ENCODE data around the gene CANT1. TPM values are rescaled to one million over a fixed set of nuclear protein-coding genes. Genes with fewer than 3 reads are reported as not detected.
A peak's percentile ranks its signal among the peaks of the same experiment; 100 is the strongest.

Gene CANT1
- total RNA-seq, 4 donors from 2014 or later, result 18.1 to 39.4 (median 28.4) TPM

DNA sequence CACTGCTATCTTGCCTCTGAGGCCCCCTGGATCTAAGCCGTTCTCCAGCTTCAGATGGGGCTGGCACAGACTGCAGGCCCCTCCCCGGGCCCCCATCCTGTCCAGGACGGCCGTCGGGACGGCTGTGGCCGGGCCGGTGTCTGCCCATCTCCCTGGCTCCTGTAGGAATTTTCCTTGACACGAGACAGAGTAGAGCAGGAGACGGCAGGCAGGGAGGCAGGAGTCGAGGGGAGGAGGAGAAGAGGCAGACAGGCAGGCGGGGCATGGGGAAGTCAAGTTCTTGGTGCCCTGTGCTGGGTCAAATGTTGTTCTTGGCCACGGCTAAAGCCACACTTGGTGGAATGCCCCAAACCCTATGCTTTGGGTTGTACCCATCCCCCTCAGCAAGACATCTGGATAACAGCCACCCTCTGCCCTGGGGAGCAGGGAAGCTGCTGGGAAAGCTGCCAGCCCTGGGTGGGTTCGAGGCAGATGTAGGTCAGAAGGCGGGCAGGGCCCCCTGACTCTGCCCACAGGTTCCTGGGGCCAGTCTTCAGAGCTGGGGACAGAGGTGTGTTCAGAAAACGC, 18.4 kb upstream of the CANT1 start:
- DNase-seq (ENCODE audit: low spot score in 2 of 2), result peak in 1 of 2 donors; percentile 86
- intact Hi-C loops (cut with DNase I; ENCODE audit: low total_unique reads), result no loop called here
- 22 to 24% methylated on average over 13 to 16 of the region's 16 CpGs for WGBS, 2 donors
- TF ChIP-seq, protein P1, sequence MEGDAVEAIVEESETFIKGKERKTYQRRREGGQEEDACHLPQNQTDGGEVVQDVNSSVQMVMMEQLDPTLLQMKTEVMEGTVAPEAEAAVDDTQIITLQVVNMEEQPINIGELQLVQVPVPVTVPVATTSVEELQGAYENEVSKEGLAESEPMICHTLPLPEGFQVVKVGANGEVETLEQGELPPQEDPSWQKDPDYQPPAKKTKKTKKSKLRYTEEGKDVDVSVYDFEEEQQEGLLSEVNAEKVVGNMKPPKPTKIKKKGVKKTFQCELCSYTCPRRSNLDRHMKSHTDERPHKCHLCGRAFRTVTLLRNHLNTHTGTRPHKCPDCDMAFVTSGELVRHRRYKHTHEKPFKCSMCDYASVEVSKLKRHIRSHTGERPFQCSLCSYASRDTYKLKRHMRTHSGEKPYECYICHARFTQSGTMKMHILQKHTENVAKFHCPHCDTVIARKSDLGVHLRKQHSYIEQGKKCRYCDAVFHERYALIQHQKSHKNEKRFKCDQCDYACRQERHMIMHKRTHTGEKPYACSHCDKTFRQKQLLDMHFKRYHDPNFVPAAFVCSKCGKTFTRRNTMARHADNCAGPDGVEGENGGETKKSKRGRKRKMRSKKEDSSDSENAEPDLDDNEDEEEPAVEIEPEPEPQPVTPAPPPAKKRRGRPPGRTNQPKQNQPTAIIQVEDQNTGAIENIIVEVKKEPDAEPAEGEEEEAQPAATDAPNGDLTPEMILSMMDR (IDR thresholded peaks at IDR 0.05), result no peak
- no peak for TF ChIP-seq POLR2A (IDR thresholded peaks at IDR 0.05)
- H3K4me3 ChIP-seq (ENCODE audit: low read depth, poor library complexity, severe bottlenecking), result no peak overlapping the region

DNA sequence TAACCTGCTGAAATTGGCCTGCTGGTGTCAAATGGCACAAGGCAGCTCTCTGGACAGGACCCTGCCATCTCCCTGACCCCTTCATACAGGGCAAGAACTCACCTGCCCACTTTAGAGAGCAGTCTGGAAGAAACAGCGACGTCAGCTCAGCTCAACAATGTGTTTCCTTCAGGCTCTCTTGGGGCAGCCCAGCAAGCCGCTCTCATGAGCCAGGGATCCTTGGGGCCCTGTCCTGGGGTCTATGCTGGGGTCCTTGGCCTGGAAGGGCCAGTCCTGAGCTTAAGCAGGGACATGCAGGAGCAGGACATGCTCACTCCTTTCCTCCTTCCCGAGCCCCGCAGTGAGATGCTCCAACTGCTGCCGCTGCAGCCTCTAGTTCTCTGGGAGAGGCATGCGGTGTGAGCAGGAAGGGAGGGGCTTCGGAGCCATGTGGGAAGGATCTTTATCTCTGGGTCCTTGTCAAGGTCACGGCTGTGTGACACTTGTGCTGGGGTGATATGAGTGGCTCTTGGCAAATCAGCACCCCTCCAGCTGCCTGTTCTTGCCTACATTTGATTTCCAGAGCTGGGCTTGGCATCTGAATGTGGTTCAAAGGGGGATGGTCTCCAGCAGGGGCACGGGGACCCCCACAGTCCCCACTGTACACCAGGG, 17.8 kb upstream of the CANT1 start:
- intact Hi-C loops (cut with DNase I; ENCODE audit: low total_unique reads), result no loop called here
- TF ChIP-seq, protein P1 (IDR thresholded peaks at IDR 0.05), result no peak
- TF ChIP-seq POLR2A (IDR thresholded peaks at IDR 0.05), result no peak

DNA sequence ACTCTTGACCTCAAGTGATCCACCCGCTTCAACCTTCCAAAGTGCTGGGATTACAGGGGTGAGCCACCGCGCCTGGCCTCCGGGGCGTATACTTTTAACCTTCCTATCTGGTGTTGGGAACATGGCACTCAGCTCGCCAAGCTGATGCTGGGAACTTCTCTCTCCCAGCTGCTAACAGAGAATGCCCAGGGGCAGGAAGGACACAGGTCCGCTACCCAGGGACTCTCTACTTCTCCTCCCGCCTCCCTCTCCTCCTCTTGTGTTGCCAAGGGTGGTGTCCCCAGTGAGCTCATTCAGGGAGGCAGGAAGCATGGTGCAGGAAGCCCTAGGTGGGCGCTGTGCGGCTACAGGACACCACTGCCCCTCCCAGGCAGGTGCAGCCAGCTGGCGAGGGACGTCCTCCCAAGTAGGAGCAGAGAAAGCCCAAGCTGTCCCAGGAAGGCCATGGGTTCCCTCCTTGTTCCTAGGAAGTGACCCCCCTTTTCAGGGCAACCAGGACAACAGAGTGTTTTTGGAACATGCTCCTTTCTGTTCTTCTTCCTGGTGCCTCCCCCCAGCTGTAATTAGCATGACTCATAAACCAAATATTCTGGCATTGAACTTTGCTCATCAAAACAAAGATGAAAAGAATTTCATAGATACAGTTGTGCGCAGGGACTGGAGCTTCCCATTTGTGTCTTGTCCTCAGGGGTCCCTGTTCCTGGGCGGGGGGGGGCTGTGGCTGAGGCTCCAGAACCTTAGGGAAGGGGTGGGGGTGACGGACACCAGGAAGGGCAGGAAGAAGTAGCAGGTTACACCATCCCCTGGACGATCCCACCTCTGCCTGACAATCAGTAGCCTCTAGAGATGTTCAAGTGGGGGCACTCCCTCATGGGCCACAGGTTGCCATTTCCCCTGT, 17.1 kb upstream of the CANT1 start:
- peak in 1 of 2 donors; percentile 90 for DNase-seq (ENCODE audit: low spot score in 2 of 2)
- WGBS, 2 donors, result 27 to 28% methylated on average over 16 of the region's 16 CpGs
- no peak for TF ChIP-seq POLR2A (IDR thresholded peaks at IDR 0.05)
- TF ChIP-seq, protein P1 (IDR thresholded peaks at IDR 0.05), result no peak
- intact Hi-C loops (cut with DNase I; ENCODE audit: low total_unique reads), result no loop called here
- H3K4me3 ChIP-seq (ENCODE audit: low read depth, poor library complexity, severe bottlenecking), result no peak overlapping the region

More for the DNA sequence above, 17.8 kb upstream of the CANT1 start:
- no peak overlapping the region for H3K4me3 ChIP-seq (ENCODE audit: low read depth, poor library complexity, severe bottlenecking)
- 0 to 19% methylated on average over 5 to 10 of the region's 10 CpGs for WGBS, 2 donors
- DNase-seq (ENCODE audit: low spot score in 2 of 2), result peak in 1 of 2 donors; percentile 88

DNA sequence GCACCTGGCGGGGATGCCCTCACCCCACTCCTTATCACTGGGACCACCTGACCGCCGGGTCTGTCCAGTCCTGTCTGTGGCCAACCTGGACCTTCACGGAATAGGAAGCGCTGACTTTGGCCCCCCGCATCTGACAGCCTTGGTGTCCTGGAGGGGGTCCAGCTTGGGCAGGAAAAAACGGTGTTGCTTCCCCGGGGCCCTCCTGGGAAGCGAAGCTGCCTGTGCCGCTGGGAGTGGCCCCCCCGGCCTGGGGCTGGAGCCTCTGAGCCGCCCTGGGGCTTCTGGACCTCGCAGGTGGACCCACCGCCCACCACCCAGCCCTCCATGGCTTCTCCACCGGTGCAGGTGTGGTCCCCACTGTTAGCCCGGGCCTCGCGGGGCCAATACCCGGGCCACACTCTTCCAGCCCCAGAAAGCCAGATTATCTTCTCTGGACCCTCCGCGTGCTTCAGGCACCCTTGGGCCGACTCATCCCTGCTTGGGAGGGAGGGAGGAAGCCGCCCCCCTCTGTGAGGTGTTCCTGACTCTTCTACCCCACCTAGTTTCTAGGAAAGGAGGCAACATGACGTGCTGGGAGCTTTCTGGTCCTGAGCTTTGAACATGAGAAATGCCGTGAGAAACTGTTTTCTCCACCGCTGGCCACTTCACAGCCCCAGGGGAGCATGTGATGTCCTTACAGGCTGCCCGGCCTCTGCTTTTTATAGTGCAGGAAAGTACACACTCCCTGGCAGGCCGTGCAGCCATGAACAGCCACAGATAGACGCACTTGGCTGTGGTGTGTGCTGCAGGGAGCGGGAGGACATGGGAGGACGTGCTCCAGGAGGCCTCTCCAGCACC, 15.6 kb upstream of the CANT1 start:
- no peak for TF ChIP-seq POLR2A (IDR thresholded peaks at IDR 0.05)
- TF ChIP-seq, protein P1 (IDR thresholded peaks at IDR 0.05), result no peak
- peak in 1 of 2 donors; percentile 87 for DNase-seq (ENCODE audit: low spot score in 2 of 2)
- intact Hi-C loops (cut with DNase I; ENCODE audit: low total_unique reads), result no loop called here
- peak overlapping the region; percentile 31 for H3K4me3 ChIP-seq (ENCODE audit: low read depth, poor library complexity, severe bottlenecking)
- 29 to 52% methylated on average over 17 to 24 of the region's 31 CpGs for WGBS, 2 donors
